CD4-positive, alpha-beta T cell treated with Interleukin-15 for 1 hour (primary cell): ENCODE data around the gene CERS1.

Source experiments
- DNase-seq: peaks from one replicate; pipeline ENCODE4 v3.0.0-alpha.2; 2020

Gene CERS1

DNA sequence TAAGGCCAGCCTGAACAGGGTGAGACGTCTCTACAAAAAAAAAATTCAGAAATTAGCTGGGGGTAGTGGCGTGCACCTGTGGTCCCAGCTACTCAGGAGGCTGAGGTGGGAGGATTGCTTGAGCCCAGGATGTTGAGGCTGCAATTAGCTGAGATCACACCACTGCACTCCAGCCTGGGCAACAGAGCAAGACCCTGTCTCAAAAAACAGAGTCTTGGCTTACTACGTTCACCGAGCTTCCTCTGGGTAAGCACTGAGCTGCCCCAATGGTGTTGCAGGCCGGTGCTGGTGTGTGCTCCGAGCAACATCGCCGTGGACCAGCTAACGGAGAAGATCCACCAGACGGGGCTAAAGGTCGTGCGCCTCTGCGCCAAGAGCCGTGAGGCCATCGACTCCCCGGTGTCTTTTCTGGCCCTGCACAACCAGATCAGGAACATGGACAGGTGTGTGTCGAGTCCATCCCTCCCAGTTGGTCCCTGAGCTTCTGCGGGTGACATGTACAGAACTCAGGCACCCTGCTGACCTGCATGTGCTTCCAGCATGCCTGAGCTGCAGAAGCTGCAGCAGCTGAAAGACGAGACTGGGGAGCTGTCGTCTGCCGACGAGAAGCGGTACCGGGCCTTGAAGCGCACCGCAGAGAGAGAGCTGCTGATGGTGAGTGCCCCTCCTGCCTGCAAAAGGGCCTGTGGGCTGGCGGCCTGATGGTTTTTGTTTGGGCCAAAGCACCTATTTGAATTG is 40.1 kb downstream of the CERS1 start:
- no peak for DNase-seq

DNA sequence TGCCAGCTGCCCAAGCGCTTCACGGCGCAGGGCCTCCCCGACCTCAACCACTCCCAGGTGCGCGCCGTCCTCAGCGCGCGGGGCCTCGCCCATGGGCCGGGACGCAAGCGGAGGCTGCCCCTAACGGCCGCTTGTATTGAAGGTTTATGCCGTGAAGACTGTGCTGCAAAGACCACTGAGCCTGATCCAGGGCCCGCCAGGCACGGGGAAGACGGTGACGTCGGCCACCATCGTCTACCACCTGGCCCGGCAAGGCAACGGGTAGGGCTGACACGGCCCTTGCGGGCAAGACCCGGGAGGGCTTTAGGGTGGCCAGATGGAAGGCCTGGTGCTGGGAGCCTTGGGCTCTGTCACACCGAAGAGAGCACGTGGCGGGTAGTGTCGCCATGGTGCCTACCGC is 41.0 kb downstream of the CERS1 start:
- no peak for DNase-seq

DNA sequence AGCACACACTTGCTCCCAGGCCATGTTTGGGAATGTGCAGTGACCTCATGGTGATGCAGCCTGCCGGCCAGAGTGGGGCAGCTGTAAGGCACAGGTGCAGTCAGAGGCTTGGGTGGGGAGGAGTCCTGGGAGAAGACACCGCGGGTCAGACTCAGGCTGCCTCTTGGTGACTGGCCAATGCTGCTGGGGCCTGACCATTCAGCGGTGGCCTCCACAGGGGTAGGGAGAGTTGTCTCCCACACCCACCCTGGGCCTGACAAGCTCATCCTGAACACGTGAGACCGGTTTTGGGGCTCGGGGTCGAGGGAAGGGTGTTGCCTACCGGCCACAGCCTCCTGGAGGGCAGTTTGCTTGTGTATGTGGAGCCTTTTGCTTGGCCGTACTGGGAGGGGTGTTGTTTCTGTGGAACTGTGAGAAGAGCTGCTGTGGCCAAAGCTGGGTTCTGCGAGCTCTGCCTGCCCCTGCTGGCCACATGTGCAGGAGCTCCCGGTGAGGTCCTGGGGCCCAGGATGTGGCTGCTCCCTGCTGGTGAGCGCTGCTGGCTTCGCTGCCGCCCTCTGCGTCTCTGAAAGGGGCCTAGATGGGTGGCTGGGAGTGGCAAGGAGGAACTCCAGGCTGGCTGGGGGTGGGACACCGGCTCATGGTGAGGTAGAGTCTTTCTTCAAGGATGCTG is 42.1 kb downstream of the CERS1 start:
- DNase-seq, result no peak

DNA sequence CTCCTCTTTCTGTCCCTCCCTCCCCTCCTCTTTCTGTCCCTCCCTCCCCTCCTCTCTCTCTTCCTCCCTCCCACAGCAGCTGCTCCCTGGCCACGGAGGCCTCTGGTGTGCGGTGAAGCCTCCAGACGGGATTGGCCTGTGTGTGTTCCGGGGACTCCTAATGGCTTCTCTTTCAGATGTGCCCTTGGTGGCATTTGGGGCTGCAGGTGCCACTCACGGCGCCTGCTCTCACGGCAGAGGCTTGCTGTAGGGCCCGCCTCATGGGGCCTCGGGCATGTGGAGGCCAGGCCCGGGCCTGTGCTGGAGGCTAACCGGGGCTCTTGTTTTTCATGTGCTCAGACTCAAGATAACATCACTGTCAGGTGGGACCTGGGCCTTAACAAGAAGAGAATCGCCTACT is 43.3 kb downstream of the CERS1 start:
- no peak for DNase-seq

- DNase-seq, result no peak
These were observed 44.2 kb downstream of the CERS1 start for GRCh38 chr19:18851673-18852325.

DNA sequence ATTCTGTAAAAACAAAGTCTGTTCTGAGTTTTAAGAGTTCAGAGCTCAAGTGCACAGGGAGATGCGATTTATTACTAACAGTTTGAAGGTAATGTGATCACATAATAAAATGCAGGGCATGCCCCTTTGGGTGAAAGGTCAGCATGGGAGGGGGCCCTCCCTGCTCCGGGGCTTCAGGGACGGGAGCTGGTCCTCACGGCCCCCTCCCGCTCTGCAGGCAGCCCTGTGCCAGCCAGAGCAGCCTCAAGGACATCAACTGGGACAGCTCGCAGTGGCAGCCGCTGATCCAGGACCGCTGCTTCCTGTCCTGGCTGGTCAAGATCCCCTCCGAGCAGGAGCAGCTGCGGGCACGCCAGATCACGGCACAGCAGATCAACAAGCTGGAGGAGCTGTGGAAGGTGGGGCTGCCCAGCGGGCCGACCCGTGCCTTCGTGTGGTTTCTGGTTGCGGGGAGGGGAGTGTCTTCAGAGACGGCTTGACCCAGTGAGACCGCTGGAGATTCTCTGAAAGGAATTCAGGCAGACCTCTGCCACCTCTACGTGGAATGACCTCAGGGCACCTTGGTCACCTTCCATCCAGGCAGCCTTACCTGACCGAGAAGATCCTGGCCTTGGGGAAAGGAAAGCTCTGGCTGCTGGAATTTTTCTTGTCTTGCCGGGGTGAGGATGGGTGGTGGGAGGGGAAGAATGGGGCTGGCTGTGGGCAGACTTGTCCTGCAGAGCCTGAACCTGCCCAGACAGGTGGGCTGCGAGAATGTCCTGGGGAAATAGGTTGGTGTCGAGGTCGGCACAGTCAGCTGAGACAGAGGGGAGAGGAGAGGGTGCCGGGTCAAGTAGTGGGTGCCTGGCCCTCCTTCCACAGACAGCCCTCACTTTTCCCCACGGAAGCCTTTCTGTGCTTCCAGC is 45.2 kb downstream of the CERS1 start:
- DNase-seq, result no peak

DNA sequence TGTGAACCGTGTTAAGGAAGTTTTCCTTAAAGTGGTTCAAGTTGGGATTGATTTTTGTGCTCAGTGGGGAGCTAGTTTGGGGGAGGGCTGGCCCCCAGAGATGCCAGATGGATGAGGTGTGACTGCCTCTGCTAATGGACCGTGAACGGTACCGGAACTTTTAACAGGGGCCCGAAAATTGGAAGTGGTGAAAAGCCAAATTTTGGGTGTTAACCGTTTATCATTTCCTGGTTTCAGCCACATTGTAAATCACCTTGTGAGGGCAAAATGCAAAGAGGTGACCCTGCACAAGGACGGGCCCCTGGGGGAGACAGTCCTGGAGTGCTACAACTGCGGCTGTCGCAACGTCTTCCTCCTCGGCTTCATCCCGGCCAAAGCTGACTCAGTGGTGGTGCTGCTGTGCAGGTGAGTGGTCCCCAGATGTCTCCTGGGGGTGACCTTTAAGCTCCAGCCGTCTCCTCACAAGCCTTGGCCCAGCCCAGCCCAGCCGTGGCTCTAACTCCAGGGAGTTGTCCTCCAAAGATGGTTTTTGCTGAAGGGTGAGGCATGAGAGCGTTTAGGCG is 46.0 kb downstream of the CERS1 start:
- DNase-seq, result no peak

DNA sequence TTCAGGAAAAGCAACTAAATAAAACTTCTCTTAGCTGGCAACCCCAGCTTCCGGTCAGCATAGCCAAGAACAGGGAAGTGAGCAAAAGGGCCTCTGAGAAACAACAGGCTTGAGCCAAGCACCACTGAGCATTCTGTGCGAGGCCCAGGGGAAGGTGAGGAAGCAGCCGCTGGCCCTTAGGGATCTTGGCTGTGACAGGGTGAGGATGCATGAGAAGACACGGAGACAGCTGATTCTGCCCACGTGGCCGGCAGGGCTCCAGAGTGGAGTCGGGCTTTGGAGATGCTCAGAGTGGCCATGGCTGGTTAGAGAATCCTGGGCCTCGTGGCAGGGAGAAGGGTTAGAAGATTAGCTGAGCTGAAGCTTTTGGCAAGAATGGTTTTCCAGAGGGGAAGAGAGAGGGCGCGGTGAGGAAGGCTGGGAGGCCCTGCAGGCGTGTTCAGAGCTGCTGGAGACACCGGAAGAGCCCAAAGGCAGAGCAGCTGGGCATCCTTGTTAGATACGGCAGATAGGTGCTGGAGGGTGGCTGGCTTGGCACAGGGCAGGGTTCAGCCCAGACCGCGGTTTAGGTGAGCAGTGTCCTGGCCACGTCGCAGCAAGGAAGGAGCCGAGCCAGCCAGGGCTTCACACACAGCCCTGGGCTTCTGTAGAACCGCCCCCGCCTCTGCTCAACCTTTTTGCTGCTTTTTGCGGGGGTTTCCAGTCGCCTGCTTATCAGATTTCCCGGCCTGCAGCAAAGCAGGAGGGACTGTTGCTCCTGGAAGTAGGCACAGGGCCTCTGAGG is 46.9 kb downstream of the CERS1 start:
- peak; percentile 62 for DNase-seq

- no peak for DNase-seq
These were observed 48.2 kb downstream of the CERS1 start for GRCh38 chr19:18847549-18848463.

DNA sequence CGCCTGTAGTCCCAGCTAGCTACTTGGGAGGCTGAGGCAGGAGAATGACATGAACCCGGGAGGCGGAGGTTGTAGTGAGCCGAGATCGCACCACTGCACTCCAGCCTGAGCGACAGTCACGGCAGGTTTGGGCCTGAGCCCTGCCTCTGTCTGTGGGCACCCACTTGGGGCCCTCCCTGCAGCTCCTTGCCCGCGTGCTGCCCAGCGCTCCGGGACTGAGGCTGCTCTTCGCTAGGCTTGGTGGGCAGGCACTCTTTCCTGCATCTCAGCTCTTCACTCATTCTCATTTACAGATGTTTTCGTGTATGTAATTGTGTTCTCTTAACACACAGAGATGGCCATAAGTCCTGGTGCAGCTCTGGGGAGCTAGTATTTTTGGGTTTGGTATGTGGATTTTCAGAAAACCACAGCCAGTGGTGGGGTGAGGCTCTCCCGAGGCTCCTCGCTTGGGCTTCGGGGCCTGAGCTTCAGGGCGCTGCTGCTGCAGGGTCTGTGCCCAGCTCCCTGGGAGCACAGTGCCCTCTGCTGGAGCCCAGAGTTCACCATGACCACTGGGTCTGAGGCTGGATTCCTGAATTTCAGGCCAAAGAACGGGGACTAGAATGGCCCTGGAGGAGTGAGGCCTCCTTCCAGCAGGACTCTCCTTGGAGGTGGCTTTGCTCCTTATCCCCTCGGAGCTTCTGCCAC is 49.0 kb downstream of the CERS1 start:
- DNase-seq, result peak; percentile 67

DNA sequence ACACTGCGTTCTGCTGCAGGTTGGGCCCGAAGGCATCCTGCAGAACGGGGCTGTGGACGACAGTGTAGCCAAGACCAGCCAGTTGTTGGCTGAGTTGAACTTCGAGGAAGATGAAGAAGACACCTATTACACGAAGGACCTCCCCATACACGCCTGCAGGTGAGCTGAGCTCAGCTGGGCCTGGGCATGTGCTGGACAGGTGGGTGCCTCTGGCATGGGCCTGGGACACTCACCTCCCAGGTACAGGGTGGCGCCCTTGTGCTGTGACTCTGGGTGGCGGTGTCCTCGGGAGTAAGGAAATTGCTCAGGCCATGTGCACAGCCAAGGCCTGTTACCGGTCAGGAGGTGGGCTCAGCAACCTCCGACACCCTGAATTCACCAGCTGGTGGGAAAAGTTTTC is 50.0 kb downstream of the CERS1 start:
- DNase-seq, result no peak

DNA sequence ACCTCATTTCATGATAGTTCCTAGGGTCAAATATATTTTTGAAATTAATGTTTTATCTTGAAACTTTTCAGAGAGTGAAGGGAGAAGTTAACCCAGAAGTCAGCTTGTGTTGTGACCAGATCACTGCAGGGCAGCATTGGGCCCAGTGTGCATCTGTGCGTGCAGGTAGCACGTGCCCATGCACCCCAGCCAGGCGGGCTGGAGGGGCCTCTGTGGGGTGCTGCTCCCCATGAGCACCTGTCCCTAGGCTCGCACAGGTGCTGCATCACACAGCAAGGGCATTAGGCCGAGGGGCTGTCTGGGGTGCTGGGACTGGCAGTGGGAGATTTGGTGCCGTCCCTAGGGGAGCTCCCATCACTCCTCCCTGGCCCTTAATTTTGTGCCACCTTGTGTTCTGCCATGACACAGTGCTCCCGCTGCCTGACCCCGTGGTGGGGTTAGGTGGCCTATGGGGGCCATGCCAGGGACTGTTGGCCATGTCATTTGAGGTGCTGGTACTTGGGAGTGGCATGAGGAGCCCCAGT is 51.1 kb downstream of the CERS1 start:
- no peak for DNase-seq

GRCh38 chr19:18843960-18844359 is 52.0 kb downstream of the CERS1 start:
- no peak for DNase-seq

DNA sequence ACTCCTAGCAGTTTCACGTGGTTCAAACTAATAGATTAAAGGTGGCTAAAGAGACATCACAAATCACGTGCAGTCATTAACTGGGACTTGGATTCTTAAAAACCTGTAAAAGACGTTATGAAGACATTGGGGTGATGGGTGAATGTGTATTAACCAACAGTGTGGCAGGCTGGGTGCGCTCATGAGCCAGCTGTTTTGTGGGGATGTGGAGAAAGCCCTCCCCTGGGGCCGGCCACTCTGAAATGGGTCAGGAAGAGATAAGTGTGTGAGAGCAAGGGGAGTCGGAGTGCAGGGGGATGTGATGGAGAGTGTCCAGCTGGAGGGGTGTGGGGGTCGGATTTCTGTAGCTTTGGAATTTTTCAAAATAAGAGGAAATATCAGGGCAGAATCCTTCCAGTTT is 53.8 kb downstream of the CERS1 start:
- no peak for DNase-seq

- DNase-seq, result no peak
These were observed 54.6 kb downstream of the CERS1 start for GRCh38 chr19:18841400-18841799.

- DNase-seq, result no peak
These were observed 55.4 kb downstream of the CERS1 start for GRCh38 chr19:18840288-18841267.

- DNase-seq, result no peak
These were observed 56.3 kb downstream of the CERS1 start for GRCh38 chr19:18839465-18840287.

DNA sequence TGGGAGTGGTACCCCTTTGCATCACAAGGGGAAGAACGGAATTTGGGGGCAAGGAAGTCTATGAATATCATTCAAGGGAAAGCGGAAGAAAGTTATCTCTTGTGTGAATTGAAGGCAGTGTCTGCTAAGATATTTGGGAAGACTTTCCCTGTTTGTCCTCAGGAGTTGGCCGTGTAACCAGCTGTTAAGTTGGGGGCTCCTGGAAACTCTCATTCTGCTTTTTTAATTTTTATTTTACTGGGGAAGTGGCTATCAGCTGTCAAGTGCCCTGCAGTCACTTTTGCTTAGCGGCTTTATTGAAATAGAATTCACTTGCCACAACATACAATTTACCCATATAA is 61.3 kb downstream of the CERS1 start:
- no peak for DNase-seq
